ENCODE data around the gene ACAD9.

Gene ACAD9

DNA sequence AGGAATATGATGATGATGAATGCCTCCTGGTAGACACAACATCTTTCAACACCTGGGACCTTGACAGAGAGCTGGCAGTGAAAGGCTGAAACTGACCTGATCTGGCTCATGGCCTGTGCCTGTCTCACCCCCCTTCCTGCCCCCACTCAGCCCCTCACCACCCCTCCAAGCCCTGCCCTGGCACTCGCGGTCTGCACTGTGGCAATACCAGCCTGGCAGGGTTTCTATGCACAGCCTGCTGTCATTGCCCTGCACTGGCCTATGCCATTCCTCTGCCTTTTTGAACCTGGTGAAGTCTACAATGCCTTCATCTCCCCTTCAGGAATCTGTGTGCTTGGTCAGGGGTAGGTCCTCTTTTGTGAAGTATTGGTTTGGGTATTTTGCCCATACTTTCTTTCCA is 56.5 kb downstream of the ACAD9 start:
- DNase-seq (ENCODE audit: low read depth) = no peak

GRCh38 chr3:128936341-128936740 is 56.9 kb downstream of the ACAD9 start:
- DNase-seq (ENCODE audit: low read depth) = no peak

DNA sequence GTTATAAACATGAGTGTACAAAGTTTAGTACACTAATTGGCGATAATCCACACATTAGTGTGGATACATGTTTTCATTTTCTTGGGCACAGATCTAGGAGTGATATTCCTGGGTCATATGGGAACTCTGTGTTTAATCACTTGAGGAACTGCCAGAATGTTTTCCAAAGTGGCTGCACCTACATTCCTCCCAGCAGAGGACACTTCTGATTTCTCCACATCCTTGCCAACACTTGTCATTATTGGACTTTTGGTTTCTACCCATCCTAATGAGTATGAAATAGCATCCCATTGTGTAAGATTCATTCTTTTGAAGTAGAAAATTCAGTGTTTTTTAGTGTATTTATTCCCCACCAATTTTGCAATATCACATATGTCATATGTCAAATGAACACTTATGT is 60.8 kb downstream of the ACAD9 start:
- DNase-seq (ENCODE audit: low read depth) = no peak

DNA sequence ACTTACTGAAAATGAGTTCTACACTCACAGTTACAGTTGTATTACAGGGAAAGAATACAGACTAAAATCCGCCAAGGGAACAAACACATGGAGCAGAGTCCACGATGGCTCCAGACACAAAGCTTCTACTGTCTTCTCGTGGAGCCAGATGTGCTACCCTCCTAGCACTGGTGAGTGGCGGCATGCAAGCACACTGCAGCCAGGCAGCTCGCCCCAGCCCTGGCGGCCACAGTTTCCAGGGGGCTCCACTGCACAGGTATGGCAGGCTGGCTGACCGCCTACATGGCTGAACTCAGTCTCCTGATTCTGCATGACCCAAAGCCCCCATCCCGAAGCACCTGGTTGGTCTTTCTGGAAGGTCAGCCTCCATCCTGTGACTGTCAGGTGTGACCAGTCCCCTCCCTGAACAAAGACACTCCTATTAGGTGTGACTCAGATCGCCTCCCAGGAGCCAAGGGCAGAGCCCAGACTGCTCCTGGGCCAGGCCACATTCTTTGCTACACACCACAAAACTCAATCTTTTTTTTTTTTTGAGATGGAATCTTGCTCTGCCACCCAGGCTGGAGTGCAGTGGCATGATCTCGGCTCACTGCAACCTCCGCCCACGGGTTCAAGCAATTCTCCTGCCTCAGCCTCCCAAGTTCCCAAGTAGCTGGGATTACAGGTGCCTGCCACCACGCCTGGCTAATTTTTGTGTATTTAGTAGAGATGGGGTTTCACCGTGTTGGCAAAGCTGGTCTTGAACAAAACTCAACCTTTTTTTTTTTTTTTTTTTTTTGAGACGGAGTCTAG is 62.9 kb downstream of the ACAD9 start:
- no peak for DNase-seq (ENCODE audit: low read depth)

- no peak for DNase-seq (ENCODE audit: low read depth)
These were observed 65.8 kb downstream of the ACAD9 start for GRCh38 chr3:128945041-128945877.

DNA sequence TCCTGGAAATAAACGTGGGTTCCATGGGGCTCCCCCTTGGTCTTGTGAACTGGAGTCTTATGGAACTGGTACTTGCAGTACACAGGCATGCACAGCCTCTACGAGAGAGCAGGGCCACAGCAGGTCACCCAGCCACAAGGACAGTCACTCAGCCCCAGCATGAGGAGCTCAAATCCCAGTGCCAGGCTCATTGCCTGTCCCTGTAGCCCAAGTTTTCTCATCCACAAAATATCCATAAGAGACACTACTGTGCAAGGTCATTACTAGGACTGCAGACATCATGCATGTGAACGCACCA is 66.4 kb downstream of the ACAD9 start:
- DNase-seq (ENCODE audit: low read depth) = no peak

DNA sequence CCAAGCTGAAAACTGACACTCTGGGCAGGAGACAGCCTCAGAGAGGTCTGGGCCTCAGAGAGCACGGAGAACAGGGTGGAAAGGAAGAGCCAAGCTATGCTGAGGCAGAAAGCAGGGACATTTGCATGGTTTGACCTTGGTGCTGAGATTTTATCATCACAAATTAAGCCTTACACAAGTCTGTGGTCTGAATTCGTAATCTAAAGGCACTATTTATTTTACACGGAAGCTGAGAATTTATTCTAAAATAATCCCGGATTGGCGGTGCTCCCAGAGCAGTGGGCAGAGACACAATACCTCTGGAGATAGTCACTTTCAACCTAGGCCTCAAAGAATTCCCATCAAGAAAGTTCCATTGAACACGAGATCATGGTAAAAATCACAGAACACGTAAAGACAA is 67.0 kb downstream of the ACAD9 start:
- no peak for DNase-seq (ENCODE audit: low read depth)

- no peak for DNase-seq (ENCODE audit: low read depth)
These were observed 69.7 kb downstream of the ACAD9 start for GRCh38 chr3:128949158-128949557.

- no peak for DNase-seq (ENCODE audit: low read depth)
These were observed 71.0 kb downstream of the ACAD9 start for GRCh38 chr3:128950223-128950938.

DNA sequence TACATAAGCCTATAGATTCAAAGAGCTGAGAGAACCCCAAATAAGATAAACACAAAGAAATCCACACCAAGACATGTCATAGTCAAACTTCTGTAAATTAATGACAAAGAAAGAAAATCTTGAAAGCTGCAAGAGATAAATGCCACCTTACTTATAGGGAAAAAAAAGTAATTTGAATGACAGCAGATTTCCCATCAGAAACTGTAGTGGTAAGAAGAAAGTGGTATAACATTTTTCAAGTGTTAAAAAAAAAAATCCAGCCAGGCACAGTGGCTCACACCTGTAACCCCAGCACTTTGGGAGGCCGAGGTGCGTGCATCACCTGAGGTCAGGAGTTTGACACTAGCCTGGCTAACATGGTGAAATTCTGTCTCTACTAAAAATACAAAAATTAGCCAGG is 77.0 kb downstream of the ACAD9 start:
- no peak for DNase-seq (ENCODE audit: low read depth)

Data from stimulated activated CD8-positive, alpha-beta memory T cell treated with anti-CD3 and anti-CD28 coated beads, Interleukin-12 subunit alpha, Interleukin-12 subunit beta, amount 100 ng/mL, for 4 hours (primary cell).